CMK (cell line): ENCODE data around the gene TBC1D22A.
A peak's percentile ranks its signal among the peaks of the same experiment; 100 is the strongest.

Experiments
- DNase-seq: peaks from one replicate; pipeline ENCODE4 v3.0.0-alpha.2; 2010; ENCODE audit warnings: low read depth

Gene TBC1D22A

GRCh38 chr22:47080100-47080499, 317.6 kb downstream of the TBC1D22A start:
- no peak for DNase-seq

GRCh38 chr22:47082505-47082904, 320.1 kb downstream of the TBC1D22A start:
- DNase-seq, result no peak

GRCh38 chr22:47083379-47083986, 321.0 kb downstream of the TBC1D22A start:
- DNase-seq, result no peak

- DNase-seq, result no peak
Measured at GRCh38 chr22:47084226-47084625, 321.8 kb downstream of the TBC1D22A start.

GRCh38 chr22:47086596-47087248, 324.3 kb downstream of the TBC1D22A start:
- DNase-seq, result no peak

GRCh38 chr22:47088480-47089158, 326.2 kb downstream of the TBC1D22A start:
- DNase-seq, result no peak

GRCh38 chr22:47089374-47089773, 326.9 kb downstream of the TBC1D22A start:
- no peak for DNase-seq

GRCh38 chr22:47089796-47090460, 327.5 kb downstream of the TBC1D22A start:
- DNase-seq, result no peak

GRCh38 chr22:47090591-47091245, 328.3 kb downstream of the TBC1D22A start:
- peak; percentile 52 for DNase-seq

GRCh38 chr22:47091246-47091651, 328.8 kb downstream of the TBC1D22A start:
- no peak for DNase-seq

GRCh38 chr22:47091921-47092700, 329.7 kb downstream of the TBC1D22A start:
- DNase-seq, result no peak

- no peak for DNase-seq
Measured at GRCh38 chr22:47092896-47093311, 330.5 kb downstream of the TBC1D22A start.

GRCh38 chr22:47093720-47094119, 331.3 kb downstream of the TBC1D22A start:
- no peak for DNase-seq

- no peak for DNase-seq
Measured at GRCh38 chr22:47094861-47095330, 332.4 kb downstream of the TBC1D22A start.

GRCh38 chr22:47095395-47096122, 333.1 kb downstream of the TBC1D22A start:
- DNase-seq, result no peak

GRCh38 chr22:47098121-47098520, 335.7 kb downstream of the TBC1D22A start:
- no peak for DNase-seq

- no peak for DNase-seq
Measured at GRCh38 chr22:47098554-47098953, 336.1 kb downstream of the TBC1D22A start.

- DNase-seq, result no peak
Measured at GRCh38 chr22:47100019-47100418, 337.6 kb downstream of the TBC1D22A start.

GRCh38 chr22:47100646-47101200, 338.3 kb downstream of the TBC1D22A start:
- DNase-seq, result no peak

GRCh38 chr22:47101321-47101885, 339.0 kb downstream of the TBC1D22A start:
- no peak for DNase-seq
